Immature natural killer cell (primary cell): Measurements from ENCODE around the gene SCAMP2. TPM values are rescaled to one million over a fixed set of nuclear protein-coding genes. Genes with fewer than 3 reads are reported as not detected.
"Not testable (repeated sequence)": the region's sequence is repeated elsewhere in the genome, so short reads cannot be mapped to it uniquely, and the experiment has no call there.

ENCODE experiments used
- DNase-seq, 3 donors: peaks; one replicate each; pipeline ENCODE4 v3.0.0; 2022; ENCODE audit warnings: mixed read lengths in 1 of 3
- H3K27ac Mint-ChIP-seq, 6 donors: one replicate each; pipeline ENCODE4 v1.8.0; 2020; ENCODE audit warnings: mixed read lengths in 6 of 6, mild to moderate bottlenecking in 5 of 6, inconsistent platforms in 4 of 6, moderate library complexity in 3 of 6
- H3K27me3 Mint-ChIP-seq, 3 donors: one replicate each; pipeline ENCODE4 v1.8.0; 2020 to 2021; ENCODE audit warnings: low read depth in 3 of 3, mild to moderate bottlenecking in 3 of 3, mixed read lengths in 3 of 3, moderate library complexity in 3 of 3, inconsistent platforms in 1 of 3
- H3K36me3 Mint-ChIP-seq, 3 donors: one replicate each; pipeline ENCODE4 v1.8.0; 2020; ENCODE audit warnings: mixed read lengths in 3 of 3, inconsistent platforms in 2 of 3, mild to moderate bottlenecking in 2 of 3
- H3K4me1 Mint-ChIP-seq, 2 donors: one replicate each; pipeline ENCODE4 v1.8.0; 2020; ENCODE audit warnings: inconsistent platforms in 2 of 2, mild to moderate bottlenecking in 2 of 2, mixed read lengths in 2 of 2, moderate library complexity in 1 of 2
- H3K4me3 Mint-ChIP-seq, 5 donors: one replicate each; pipeline ENCODE4 v1.8.0; 2020; ENCODE audit warnings: mild to moderate bottlenecking in 5 of 5, mixed read lengths in 5 of 5, inconsistent platforms in 3 of 5, moderate library complexity in 3 of 5
- H3K9me3 Mint-ChIP-seq, 6 donors: one replicate each; pipeline ENCODE4 v1.8.0; 2020; ENCODE audit warnings: mild to moderate bottlenecking in 6 of 6, mixed read lengths in 6 of 6, inconsistent platforms in 4 of 6, moderate library complexity in 3 of 6
- polyA plus RNA-seq, 3 donors: library from polyadenylated mRNA; unstranded; fragments of 300-500 nt; fragmentation: Illumina TruSeq; gene quantifications; one replicate each; pipeline ENCODE4 v1.2.3, GENCODE V29; 2021

The SCAMP2 gene
- polyA plus RNA-seq, 3 donors from 2014 or later = 115 to 181 (median 141) TPM

- no peaks in the 10 kb centered on the region for H3K9me3 Mint-ChIP-seq
- H3K27ac Mint-ChIP-seq = peak overlapping the region in 4 of 6 donors; percentile 13 to 70 (median 52)
- peak; percentile 53 to 68 (median 63) for DNase-seq
- H3K36me3 Mint-ChIP-seq = peaks cover 8 to 14% (median 9%) of the 10 kb centered on the region in 3 donors
- no peak overlapping the region for H3K4me3 Mint-ChIP-seq
- peaks cover 18 to 39% of the 10 kb centered on the region in 2 donors for H3K4me1 Mint-ChIP-seq
- peaks cover 0 to 4% (median 0%) of the 10 kb centered on the region in 3 donors for H3K27me3 Mint-ChIP-seq
Observed at GRCh38 chr15:74901612-74902063, 28.5 kb upstream of the SCAMP2 start.

- H3K27ac Mint-ChIP-seq = no peak overlapping the region
- H3K9me3 Mint-ChIP-seq = no peaks in the 10 kb centered on the region
- DNase-seq = no peak
- H3K36me3 Mint-ChIP-seq = peaks cover under 1 to 11% (median 6%) of the 10 kb centered on the region in 3 donors
- H3K27me3 Mint-ChIP-seq = peaks cover 2 to 7% (median 2%) of the 10 kb centered on the region in 3 donors
- H3K4me1 Mint-ChIP-seq = peaks cover 17 to 29% of the 10 kb centered on the region in 2 donors
- no peak overlapping the region for H3K4me3 Mint-ChIP-seq
Observed at GRCh38 chr15:74897300-74897701, 24.1 kb upstream of the SCAMP2 start.

GRCh38 chr15:74896316-74896715 is 23.2 kb upstream of the SCAMP2 start:
- Mint-ChIP-seq H3K9me3 (no peaks in the 10 kb centered on the region), H3K36me3 (peaks cover 0 to 7% (median 6%) of the 10 kb centered on the region in 3 donors), H3K4me1 (peaks cover 17 to 20% of the 10 kb centered on the region in 2 donors), H3K27me3 (peaks cover 2 to 7% (median 2%) of the 10 kb centered on the region in 3 donors), H3K27ac (no peak overlapping the region), H3K4me3 (no peak overlapping the region)
- DNase-seq = no peak

- DNase-seq = no peak
- H3K27ac Mint-ChIP-seq = no peak overlapping the region
- H3K4me3 Mint-ChIP-seq = no peak overlapping the region
- H3K4me1 Mint-ChIP-seq = peaks cover 18 to 22% of the 10 kb centered on the region in 2 donors
- H3K27me3 Mint-ChIP-seq = peaks cover 2 to 7% (median 2%) of the 10 kb centered on the region in 3 donors
- no peaks in the 10 kb centered on the region for H3K9me3 Mint-ChIP-seq
- H3K36me3 Mint-ChIP-seq = peaks cover 0 to 5% (median 5%) of the 10 kb centered on the region in 3 donors
Observed at GRCh38 chr15:74895830-74896229, 22.7 kb upstream of the SCAMP2 start.

- not testable (repeated sequence) for H3K36me3 Mint-ChIP-seq, H3K27ac Mint-ChIP-seq, H3K27me3 Mint-ChIP-seq, DNase-seq, H3K9me3 Mint-ChIP-seq, H3K4me3 Mint-ChIP-seq
- H3K4me1 Mint-ChIP-seq = peaks cover 32 to 36% of the 10 kb centered on the region in 2 donors
Observed at GRCh38 chr15:74894383-74894782, 21.2 kb upstream of the SCAMP2 start.

- Mint-ChIP-seq H3K9me3 (no peaks in the 10 kb centered on the region), H3K27me3 (peaks cover 2 to 7% (median 2%) of the 10 kb centered on the region in 3 donors), H3K36me3 (no peaks in the 10 kb centered on the region), H3K27ac (peak overlapping the region; percentile 75 to 95 (median 88)), H3K4me1 (peaks cover 37 to 42% of the 10 kb centered on the region in 2 donors), H3K4me3 (peak overlapping the region; percentile 41 to 68 (median 57))
- peak in 2 of 3 donors; percentile 18 to 31 for DNase-seq
Observed at GRCh38 chr15:74893627-74894026, 20.5 kb upstream of the SCAMP2 start.

- Mint-ChIP-seq H3K36me3 (no peaks in the 10 kb centered on the region), H3K27me3 (peaks cover 2 to 7% (median 2%) of the 10 kb centered on the region in 3 donors), H3K4me1 (peaks cover 37 to 42% of the 10 kb centered on the region in 2 donors), H3K27ac (peak overlapping the region in 5 of 6 donors; percentile 75 to 92 (median 87)), H3K4me3 (peak overlapping the region in 2 of 5 donors; percentile 30 to 68), H3K9me3 (no peaks in the 10 kb centered on the region)
- DNase-seq = no peak
Observed at GRCh38 chr15:74892931-74893330, 19.8 kb upstream of the SCAMP2 start.

- H3K4me1 Mint-ChIP-seq = peaks cover 37 to 42% of the 10 kb centered on the region in 2 donors
- peak overlapping the region in 3 of 6 donors; percentile 16 to 92 (median 60) for H3K27ac Mint-ChIP-seq
- DNase-seq = no peak
- H3K9me3 Mint-ChIP-seq = no peaks in the 10 kb centered on the region
- peaks cover 2 to 7% (median 2%) of the 10 kb centered on the region in 3 donors for H3K27me3 Mint-ChIP-seq
- peak overlapping the region in 2 of 5 donors; percentile 29 to 47 for H3K4me3 Mint-ChIP-seq
- no peaks in the 10 kb centered on the region for H3K36me3 Mint-ChIP-seq
Observed at GRCh38 chr15:74892313-74892712, 19.1 kb upstream of the SCAMP2 start.

- Mint-ChIP-seq H3K27me3 (peaks cover 2 to 7% (median 2%) of the 10 kb centered on the region in 3 donors), H3K9me3 (no peaks in the 10 kb centered on the region), H3K4me3 (peak overlapping the region in 4 of 5 donors; percentile 24 to 92 (median 38)), H3K27ac (peak overlapping the region in 2 of 6 donors; percentile 9 to 49), H3K4me1 (peaks cover 37 to 42% of the 10 kb centered on the region in 2 donors), H3K36me3 (no peaks in the 10 kb centered on the region)
- no peak for DNase-seq
Observed at GRCh38 chr15:74891469-74891868, 18.3 kb upstream of the SCAMP2 start.

- peaks cover 2 to 7% (median 2%) of the 10 kb centered on the region in 3 donors for H3K27me3 Mint-ChIP-seq
- H3K9me3 Mint-ChIP-seq = no peaks in the 10 kb centered on the region
- no peaks in the 10 kb centered on the region for H3K36me3 Mint-ChIP-seq
- no peak for DNase-seq
- peak overlapping the region; percentile 53 to 95 (median 78) for H3K27ac Mint-ChIP-seq
- H3K4me3 Mint-ChIP-seq = peak overlapping the region; percentile 92 to 93 (median 93)
- peaks cover 37 to 42% of the 10 kb centered on the region in 2 donors for H3K4me1 Mint-ChIP-seq
Observed at GRCh38 chr15:74890665-74890960, 17.4 kb upstream of the SCAMP2 start.

GRCh38 chr15:74889883-74890664 is 16.9 kb upstream of the SCAMP2 start, which contains the start of gene MPI:
TSS of gene MPI (plus strand) at chr15:74890042. CDS start at chr15:74890074, 32 bp downstream.
- Mint-ChIP-seq H3K27ac (peak within 1 kb of the TSS; percentile 72 to 95 (median 94)), H3K27me3 (peaks cover 2 to 7% (median 2%) of the 10 kb centered on the region in 3 donors), H3K4me3 (peak within 1 kb of the TSS; percentile 92 to 93 (median 93)), H3K36me3 (no peaks in the 10 kb centered on the region), H3K4me1 (peaks cover 37 to 42% of the 10 kb centered on the region in 2 donors), H3K9me3 (no peaks in the 10 kb centered on the region)
- DNase-seq = peak; percentile 75 to 78 (median 76)

GRCh38 chr15:74889390-74889882 is 16.3 kb upstream of the SCAMP2 start:
- Mint-ChIP-seq H3K27me3 (peaks cover 2 to 6% (median 2%) of the 10 kb centered on the region in 3 donors), H3K36me3 (no peaks in the 10 kb centered on the region), H3K9me3 (no peaks in the 10 kb centered on the region), H3K4me3 (peak overlapping the region; percentile 92 to 93 (median 93)), H3K4me1 (peaks cover 37 to 42% of the 10 kb centered on the region in 2 donors), H3K27ac (peak overlapping the region; percentile 72 to 95 (median 94))
- DNase-seq = peak in 1 of 3 donors; percentile 10

- Mint-ChIP-seq H3K36me3 (no peaks in the 10 kb centered on the region), H3K27me3 (peaks cover under 1 to 3% (median under 1%) of the 10 kb centered on the region in 3 donors), H3K9me3 (no peaks in the 10 kb centered on the region), H3K27ac (peak overlapping the region in 1 of 6 donors; percentile 94), H3K4me3 (no peak overlapping the region), H3K4me1 (peaks cover 33 to 38% of the 10 kb centered on the region in 2 donors)
- no peak for DNase-seq
Observed at GRCh38 chr15:74888716-74889115, 15.6 kb upstream of the SCAMP2 start.
